Fibroblast of the conjunctiva (primary cell): Measurements from ENCODE around the gene TATDN2.

Experiments used
- DNase-seq: peaks from one replicate; pipeline ENCODE4 v3.0.0-alpha.2; 2010; ENCODE audit warnings: low read depth

TATDN2 gene

DNA sequence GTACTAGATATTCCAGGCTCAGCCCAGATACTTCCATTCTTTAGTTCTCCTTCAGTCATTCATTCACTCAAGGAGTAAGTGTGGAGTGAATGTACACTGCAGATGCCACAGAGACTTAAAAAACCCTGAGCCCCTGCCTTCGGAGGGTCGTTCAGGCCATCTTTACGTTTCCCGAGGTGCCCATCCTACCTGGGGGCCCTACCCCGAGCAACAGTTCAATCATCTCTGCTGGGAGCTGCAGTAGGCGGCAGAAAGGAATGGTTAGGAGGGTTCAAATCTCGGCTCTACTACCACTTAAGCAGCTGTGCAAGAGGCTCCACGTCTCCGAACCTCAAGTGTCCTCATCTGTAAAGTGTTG lies 72.0 kb downstream of the TATDN2 start:
- DNase-seq = no peak

DNA sequence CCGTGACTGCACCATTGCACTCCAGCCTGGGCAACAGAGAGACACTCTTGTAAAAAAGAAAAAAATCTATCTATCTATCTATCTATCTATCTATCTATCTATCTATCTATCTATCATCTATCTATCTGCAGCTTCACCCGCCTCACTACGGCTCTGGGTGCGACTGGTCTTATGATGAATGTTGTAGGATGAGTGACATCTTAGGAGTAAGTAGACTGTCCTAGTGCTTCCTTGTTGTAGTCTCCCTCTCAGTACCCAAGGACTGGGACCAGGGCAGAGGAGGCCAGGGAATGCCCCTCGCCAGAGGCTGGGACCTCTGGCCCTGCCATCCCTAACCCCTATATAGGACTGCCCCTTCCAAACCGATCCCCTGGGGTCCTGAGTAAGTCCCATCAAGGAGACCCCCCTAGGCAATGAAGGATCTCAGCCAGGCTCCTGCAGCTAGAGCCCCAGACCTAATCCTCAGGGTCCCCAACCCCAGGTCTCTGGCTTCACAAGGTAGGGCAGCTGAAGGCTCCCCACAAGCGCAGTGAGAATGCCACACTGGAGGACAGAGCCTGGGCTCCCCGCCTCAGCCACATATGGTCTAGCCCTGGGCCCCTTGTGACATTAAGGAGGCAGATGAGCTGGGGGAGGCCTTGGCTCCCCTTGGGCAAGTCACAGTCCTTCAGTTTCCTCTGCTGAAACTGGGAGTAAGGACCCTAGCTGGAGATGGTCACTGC lies 73.5 kb downstream of the TATDN2 start:
- no peak for DNase-seq

DNA sequence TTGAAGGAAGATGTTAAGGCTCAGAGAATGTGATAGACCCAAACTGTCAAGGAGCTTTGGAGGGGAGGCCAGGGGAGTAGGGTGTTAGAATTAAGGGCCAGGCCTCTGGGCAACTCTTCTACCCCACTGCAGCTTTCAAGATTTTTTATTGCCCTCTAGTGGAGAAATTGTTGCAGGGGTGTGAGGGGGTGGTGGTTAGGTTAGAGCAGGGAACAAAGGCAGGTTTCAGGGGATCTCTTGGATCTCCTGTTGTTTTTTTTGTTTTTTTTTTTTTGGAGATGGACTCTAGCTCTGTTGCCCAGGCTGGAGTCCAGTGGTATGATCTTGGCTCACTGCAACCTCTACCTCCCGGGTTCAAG lies 74.1 kb downstream of the TATDN2 start:
- no peak for DNase-seq

DNA sequence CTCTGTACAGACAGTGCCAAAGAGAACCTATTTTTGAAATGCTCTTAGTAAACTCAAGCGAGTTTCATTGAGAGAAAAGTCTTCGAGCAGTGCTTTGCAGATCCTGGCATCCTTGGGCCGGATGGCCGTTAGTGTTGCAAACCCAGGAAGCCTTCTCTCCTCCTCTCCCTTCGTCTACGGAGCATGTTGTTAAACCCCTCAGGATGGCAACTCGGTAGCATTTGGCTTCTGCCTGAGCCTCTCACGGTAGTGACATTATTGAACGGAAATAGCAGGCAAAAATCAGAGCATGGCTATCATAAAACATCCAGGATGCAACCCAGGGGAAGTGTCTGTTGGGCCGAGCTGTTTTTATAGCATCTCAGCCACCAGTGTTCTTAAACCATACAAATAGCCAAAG lies 79.3 kb downstream of the TATDN2 start:
- no peak for DNase-seq

DNA sequence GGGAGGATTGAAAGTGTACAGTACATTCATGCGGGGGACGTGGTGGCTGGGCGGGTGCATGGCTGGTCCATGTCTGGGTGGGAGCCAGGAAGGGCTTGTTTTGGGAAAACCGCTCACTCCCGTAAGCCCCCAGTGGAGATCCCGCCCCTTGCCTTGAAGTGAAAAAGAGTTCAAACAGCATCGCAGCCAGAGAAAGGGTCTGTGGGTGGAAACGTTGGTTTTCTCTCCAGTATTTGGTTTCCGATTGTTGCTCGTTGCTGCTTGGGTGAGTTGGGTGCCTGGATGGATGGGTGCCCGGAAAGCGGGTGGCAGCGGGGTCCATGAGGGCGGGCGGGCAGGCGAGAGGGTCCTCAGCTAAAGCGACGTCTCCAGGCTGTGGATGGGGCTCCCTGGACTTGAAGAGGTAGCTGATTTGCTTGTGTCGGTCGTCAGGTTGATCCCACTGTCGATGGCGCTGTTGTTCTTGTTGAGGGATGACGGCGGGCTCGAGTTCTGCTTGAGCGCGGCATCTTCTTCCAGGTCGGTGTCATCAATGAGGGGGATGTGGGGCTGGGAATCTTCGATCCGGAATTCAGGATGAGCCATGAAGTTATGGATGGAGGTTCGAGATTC lies 80.3 kb downstream of the TATDN2 start:
- DNase-seq = no peak

DNA sequence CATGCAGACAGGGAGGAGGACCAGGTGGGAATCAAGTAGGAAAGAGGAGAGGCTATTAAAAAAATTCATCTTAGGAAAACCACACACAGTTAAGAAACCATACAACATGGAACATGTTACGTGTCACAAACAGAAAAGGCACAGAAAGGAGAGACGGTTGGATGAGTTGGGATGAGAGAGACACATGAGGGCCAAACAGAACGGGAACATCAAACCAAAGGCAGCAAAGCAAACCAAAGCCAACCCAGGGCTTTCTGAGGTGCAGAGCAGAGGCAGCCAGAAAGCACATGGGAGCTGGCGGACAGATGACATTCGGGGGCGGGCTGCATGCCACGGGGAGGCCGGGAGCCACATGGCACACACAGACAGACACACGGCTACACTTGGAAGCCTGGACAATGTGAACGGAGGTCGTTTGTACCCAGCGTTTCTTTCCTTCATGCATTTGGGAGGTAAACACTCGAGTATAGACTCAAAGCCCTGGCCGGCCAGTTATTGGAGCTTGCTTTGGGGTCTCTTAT lies 81.3 kb downstream of the TATDN2 start:
- no peak for DNase-seq

DNA sequence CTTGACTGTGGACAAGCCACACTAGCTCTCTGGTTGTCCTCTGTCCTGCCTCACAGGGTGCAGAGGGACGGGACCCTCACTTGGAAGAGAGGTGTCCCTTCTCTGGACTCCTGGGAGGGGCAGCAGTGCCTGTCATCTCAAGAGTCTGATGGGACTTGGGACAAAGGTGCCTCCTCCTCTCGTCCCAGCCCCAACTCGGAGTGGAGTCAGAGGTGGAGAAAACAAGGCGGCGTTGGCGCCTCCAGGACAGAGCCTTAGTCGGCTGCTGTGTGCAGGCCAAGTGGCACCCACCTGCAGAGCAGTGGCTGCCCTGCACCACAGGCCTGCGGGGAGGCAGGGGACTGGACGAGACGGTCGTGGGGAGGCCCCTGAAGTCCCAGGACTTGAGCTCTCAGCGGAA lies 82.1 kb downstream of the TATDN2 start:
- no peak for DNase-seq
